ENCODE data around the gene SAFB. TPM values are rescaled to one million over a fixed set of nuclear protein-coding genes. Genes with fewer than 3 reads are reported as not detected.

The SAFB gene
- total and polyA plus RNA-seq, 2 of the 13 experiments (the other 11 are each of a cell fraction or from before 2014, with no cell fraction given) = 21.0 to 28.4 TPM

GRCh38 chr19:5680437-5681368 lies 57.8 kb downstream of the SAFB start, which contains the start of the genes HSD11B1L and MICOS13 (continued):
- TF ChIP-seq ZNF550 (CRISPR knock-in tag; IDR thresholded peaks at IDR 0.05; ENCODE audit: borderline replicate concordance) = no peak
- no peak for TF ChIP-seq ISX (CRISPR knock-in tag; conservative IDR thresholded peaks at IDR 0.05)
- TF ChIP-seq ZNF263 (CRISPR knock-in tag; IDR thresholded peaks at IDR 0.05) = no peak
- TF ChIP-seq DZIP1 (CRISPR knock-in tag; IDR thresholded peaks at IDR 0.05) = no peak
- TF ChIP-seq ZNF589 (CRISPR knock-in tag; conservative IDR thresholded peaks at IDR 0.05) = no peak
- TF ChIP-seq E2F5 (CRISPR knock-in tag; conservative IDR thresholded peaks at IDR 0.05) = no peak
- no peak for TF ChIP-seq PRMT3 (CRISPR knock-in tag; IDR thresholded peaks at IDR 0.05; ENCODE audit: borderline replicate concordance, low read depth)
- peak; percentile 80 for TF ChIP-seq KLF6 (CRISPR knock-in tag; IDR thresholded peaks at IDR 0.05)
- peak; percentile 35; the same call in 1 of the 2 replicates for TF ChIP-seq RXRA (CRISPR knock-in tag; IDR thresholded peaks at IDR 0.05)
- TF ChIP-seq ZNF768 (CRISPR knock-in tag; IDR thresholded peaks at IDR 0.05) = no peak
- TF ChIP-seq ZNF615 (CRISPR knock-in tag; IDR thresholded peaks at IDR 0.05; ENCODE audit: borderline replicate concordance) = no peak
- no peak for TF ChIP-seq LRRFIP1 (CRISPR knock-in tag; conservative IDR thresholded peaks at IDR 0.05)
- TF ChIP-seq ZNF326 (CRISPR knock-in tag; IDR thresholded peaks at IDR 0.05; ENCODE audit: borderline replicate concordance) = no peak
- no peak for TF ChIP-seq KIAA2018 (CRISPR knock-in tag; IDR thresholded peaks at IDR 0.05; ENCODE audit: borderline replicate concordance)
